Skeletal muscle satellite cell (primary cell): ENCODE measurements around the gene ZBED5.

Experiments used
- H3K27me3 ChIP-seq: 2 replicates; pipeline ENCODE4 v1.7.0; 2013; ENCODE audit warnings: low read length; ENCODE audit not compliant: control insufficient read depth, insufficient read depth
- H3K36me3 ChIP-seq: 2 replicates; pipeline ENCODE4 v1.7.0; 2013; ENCODE audit warnings: mild to moderate bottlenecking, control low read depth, low read length; ENCODE audit not compliant: insufficient read depth
- H3K4me1 ChIP-seq: 2 replicates; pipeline ENCODE4 v1.7.0; 2013; ENCODE audit warnings: low read length; ENCODE audit not compliant: control insufficient read depth, insufficient read depth
- H3K4me2 ChIP-seq: 2 replicates; pipeline ENCODE4 v1.7.0; 2013; ENCODE audit warnings: mild to moderate bottlenecking, low read length
- H3K4me3 ChIP-seq: 2 replicates; pipeline ENCODE4 v1.7.0; 2013; ENCODE audit warnings: low read length
- H3K9ac ChIP-seq: 2 replicates; pipeline ENCODE4 v1.7.0; 2013; ENCODE audit warnings: mild to moderate bottlenecking, low read depth, low read length, moderate library complexity
- H3K9me3 ChIP-seq: replicated peaks from 2 replicates; pipeline ENCODE4 v1.7.0; 2013; ENCODE audit warnings: mild to moderate bottlenecking, control low read depth, low read length

ZBED5 gene

DNA sequence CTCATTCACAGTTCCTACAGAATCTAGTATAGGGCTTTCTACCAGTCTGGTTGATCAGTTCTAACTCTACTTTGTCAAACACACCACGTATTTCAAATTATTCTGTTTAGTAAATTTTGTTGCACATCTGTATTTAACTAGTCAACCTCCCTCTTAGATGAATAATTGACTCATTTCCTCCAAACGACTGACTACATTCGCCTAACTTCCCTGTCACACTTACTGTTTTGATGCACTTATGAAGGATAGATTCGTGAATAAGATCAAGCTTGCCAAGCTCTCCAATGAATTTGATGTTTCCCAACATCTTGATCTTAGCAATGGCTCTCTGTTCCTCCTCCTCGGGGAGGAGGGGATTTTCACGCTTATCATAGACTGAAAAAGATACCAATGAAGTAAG, 54.2 kb downstream of the ZBED5 start:
- Histone ChIP-seq H3K27me3 (no peaks in the 10 kb centered on the region), H3K4me3 (no peak overlapping the region), H3K9ac (no peak overlapping the region), H3K4me2 (no peak overlapping the region), H3K4me1 (peaks cover 18% of the 10 kb centered on the region), H3K9me3 (no peaks in the 10 kb centered on the region), H3K36me3 (peaks cover 96% of the 10 kb centered on the region)
